ENCODE data around the gene CLTA.
A peak's percentile ranks its signal among the peaks of the same experiment; 100 is the strongest.

Gene CLTA, protein sequence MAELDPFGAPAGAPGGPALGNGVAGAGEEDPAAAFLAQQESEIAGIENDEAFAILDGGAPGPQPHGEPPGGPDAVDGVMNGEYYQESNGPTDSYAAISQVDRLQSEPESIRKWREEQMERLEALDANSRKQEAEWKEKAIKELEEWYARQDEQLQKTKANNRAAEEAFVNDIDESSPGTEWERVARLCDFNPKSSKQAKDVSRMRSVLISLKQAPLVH

GRCh38 chr9:36190388-36191289 lies at the start of gene CLTA:
TSS of gene CLTA (plus strand) at chr9:36190921. CDS start at chr9:36191057, 136 bp downstream.
- peak; percentile 83 for DNase-seq (ENCODE audit: low read depth)

DNA sequence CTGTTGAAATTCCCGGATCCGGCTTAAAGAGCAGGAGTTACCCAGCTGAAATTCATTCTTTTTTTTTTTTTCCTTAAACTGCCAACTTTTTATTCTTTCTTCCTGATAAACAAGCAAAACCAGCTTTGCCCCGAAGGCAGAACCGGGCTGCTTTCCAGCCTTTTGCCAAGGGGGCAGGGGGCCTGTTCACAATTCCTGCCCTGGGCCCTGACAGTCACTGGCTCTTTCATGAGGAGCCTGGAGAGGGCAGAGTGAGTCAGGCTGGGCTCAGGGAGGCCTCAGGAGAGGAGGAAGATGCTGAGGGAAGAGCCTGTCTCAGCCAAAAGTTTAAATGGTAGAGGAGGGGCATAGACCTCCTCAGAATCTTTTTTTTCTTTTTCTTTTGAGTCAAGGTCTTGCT lies 49.4 kb upstream of the CLTA start:
- no peak for DNase-seq (ENCODE audit: low read depth)

GRCh38 chr9:36141761-36142160 lies 49.0 kb upstream of the CLTA start:
- no peak for DNase-seq (ENCODE audit: low read depth)

DNA sequence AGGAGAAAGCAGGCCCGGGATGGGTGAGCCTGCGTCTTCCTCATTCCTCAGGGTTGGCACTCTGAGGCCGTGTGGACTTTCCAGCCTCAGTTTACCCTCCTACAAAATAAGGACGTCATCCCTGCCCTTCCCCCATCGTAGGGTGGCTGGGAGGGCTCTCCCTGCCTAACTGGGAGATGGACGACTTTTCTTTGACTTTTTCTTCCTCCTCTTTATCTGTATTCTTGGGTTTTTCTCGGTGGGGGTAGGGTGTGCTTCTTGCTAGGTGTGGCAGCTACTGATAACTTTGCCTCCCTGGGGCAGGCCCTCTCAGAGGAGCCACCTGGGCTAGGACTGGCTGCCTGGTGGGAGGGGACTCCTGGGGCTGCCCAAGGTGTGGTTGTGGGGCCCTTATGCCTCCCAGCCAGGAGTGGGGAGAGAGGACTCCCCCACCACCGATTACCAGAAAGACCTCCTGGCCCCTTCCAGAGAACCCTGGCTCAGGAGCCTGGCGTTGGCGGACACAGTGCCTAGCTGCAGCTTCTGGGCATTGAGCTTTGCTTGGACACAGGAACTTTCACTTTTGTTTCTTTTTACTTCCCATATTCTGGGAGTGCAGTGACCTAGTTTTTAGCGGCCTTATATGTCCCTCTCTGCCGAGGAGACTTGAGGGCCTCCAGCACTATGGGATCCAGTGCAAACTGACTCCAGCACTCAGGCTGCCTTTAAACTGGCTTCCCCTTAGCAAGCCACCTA lies 48.0 kb upstream of the CLTA start:
- DNase-seq (ENCODE audit: low read depth): no peak

DNA sequence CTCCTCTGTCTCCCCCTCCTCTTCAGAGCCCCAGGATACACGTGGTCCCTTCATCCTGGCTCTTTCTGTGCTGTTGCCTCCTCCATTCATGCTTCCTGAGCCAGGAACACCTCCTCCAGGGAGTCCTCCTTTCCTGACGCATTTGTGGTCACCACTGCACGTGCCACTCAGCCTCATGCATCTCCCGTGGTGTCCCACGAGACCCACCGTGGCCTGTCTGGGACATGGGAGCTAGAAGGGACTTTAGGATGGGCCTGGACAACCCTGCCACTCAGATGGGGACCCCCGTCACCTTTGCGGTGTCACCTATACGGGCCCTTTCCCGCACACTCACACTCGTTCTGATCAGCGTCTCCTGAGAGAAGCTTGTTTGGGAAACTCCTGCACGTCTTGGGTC lies 47.5 kb upstream of the CLTA start:
- no peak for DNase-seq (ENCODE audit: low read depth)

DNA sequence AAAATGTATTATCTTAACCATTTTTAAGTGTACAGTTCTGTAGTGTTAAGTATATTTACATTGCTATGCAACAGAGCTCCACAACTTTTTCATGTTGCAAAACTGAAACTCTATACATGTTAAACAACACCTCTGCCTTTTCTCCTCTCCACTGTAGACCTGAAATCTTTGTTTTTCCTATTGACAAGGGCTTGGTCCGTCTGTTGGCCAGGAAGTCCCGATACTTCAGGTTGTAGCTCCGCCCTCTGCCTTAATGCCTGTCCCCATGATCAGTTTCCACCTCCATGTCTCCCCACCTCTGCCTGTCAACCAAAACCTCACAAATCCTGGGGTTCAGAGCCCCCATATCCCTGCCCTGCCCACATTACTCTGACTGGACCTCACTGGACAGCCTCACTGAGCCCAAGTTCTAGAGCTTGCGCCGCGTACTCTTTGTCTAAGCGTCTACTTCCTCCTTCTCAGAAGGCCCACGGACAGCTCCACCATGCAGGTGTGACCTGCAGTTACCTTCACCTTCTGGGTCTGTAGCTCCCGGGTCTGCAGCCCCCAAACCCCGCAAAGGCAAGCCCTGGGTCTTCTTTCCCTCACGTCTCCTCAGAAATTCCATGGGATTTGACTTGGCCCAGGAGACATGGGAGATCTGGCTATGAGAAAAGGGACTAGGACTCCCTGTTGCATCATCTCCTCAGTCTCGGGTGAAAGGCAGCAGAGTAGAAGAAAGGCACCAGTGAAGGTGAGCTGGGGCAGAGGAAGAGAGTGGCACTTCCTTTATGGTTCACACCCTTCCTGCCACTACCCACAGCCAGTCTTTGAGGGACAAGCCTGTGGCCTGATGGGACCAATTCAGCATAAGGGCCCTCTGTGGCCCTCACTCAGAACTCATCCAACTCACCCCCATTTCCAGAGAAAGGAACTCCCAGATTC lies 46.1 kb upstream of the CLTA start:
- no peak for DNase-seq (ENCODE audit: low read depth)

- DNase-seq (ENCODE audit: low read depth): no peak
Observed at GRCh38 chr9:36145970-36146369, 44.8 kb upstream of the CLTA start.

GRCh38 chr9:36146651-36147050 lies 44.1 kb upstream of the CLTA start:
- DNase-seq (ENCODE audit: low read depth): no peak

GRCh38 chr9:36147441-36148175 lies 43.1 kb upstream of the CLTA start:
- no peak for DNase-seq (ENCODE audit: low read depth)

GRCh38 chr9:36148311-36149051 lies 42.2 kb upstream of the CLTA start:
- DNase-seq (ENCODE audit: low read depth): peak; percentile 41

GRCh38 chr9:36149197-36149596 lies 41.5 kb upstream of the CLTA start:
- DNase-seq (ENCODE audit: low read depth): no peak

GRCh38 chr9:36150574-36151315 lies 40.0 kb upstream of the CLTA start:
- no peak for DNase-seq (ENCODE audit: low read depth)

- DNase-seq (ENCODE audit: low read depth): peak; percentile 76
Observed at GRCh38 chr9:36151316-36152210, 39.2 kb upstream of the CLTA start.

- no peak for DNase-seq (ENCODE audit: low read depth)
Observed at GRCh38 chr9:36152741-36153438, 37.8 kb upstream of the CLTA start.

DNA sequence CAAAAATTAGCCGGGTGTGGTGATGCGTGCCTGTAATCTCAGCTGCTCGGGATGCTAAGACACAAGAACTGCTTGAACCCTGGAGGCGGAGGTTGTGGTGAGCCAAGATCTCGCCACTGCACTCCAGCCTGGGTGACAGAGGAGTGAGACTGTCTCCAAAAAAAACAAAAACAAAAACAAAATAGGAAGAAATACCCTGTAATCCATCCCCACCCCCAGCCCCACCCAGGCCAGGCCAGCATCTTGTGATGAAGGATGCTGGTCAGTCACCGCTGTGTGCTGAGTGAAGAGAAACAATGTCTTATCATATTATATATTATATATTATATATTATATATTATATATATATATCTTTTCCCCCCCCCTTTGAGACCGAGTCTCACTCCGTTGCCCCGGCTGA lies 37.0 kb upstream of the CLTA start:
- DNase-seq (ENCODE audit: low read depth): no peak

DNA sequence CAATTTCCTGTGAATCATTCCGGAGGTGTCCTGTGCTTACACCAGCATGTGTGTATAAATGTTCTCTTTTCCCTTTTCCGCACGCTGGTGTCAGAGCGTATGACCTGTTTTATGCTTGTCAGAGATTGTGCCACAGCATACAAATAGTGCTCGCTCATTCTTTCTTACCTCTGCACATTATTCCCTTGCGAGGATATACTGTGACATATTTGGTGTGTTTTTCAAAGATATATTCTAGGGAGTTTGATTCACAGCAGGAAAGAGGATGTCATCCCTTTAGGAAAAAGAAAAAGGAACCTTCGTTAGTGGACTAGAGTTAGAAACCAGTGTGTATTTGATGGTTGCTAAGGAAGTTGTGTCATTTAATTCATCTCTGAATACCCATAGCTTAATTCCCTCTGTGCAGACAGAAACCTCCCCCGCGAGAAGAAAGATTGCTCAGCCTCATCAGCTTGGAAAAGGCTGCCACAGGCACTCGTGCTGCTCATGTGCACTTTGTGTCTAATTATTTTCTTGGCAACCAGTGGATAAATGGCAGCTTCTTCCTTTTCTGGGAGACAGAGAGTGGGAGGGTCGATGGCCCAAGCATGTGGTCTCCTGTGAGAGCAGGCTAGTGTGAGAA lies 36.3 kb upstream of the CLTA start:
- DNase-seq (ENCODE audit: low read depth): no peak

DNA sequence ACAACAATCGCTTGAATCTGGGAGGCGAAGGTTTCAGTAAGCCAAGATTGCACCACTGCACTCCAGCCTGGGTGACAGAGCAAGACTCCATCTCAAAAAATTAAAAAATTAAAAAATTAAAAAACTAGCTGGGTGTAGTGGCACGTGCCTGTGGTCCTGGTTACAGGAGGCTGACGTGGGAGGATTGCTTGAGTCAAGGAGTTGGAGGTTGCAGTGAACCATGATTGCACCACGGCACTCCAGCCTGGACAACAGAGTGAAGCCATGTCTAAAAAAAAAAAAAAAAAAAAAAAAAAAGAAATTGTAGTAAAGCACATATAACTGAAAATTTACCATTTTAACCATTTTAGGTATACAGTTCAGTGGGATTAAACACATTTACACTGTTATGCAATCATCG lies 34.6 kb upstream of the CLTA start:
- no peak for DNase-seq (ENCODE audit: low read depth)
